Heart left ventricle (tissue), 16 donors: ENCODE measurements around the gene MPRIP. TPM values are rescaled to one million over a fixed set of nuclear protein-coding genes. Genes with fewer than 3 reads are reported as not detected.

Source experiments
- ATAC-seq, 4 donors: fragments of 200-7000 bp; cut with Tn5 transposase; one replicate each; pipeline ENCODE4 v1.9.1; 2020 to 2022; ENCODE audit warnings: moderate library complexity in 4 of 4, mild to moderate bottlenecking in 3 of 4, moderate number of reproducible peaks in 1 of 4
- DNase-seq, 5 donors: peaks; one replicate each; pipeline ENCODE4 v3.0.0-alpha.2; 2020
- H3K27ac ChIP-seq, 12 donors: fragments of 200-600 bp; sonication (generic) in 4 of 12; one replicate each; pipeline versions ENCODE4 v1.5.0 to v1.8.0; 2016 to 2022; ENCODE audit warnings: mild to moderate bottlenecking in 2 of 12
- H3K27me3 ChIP-seq, 9 donors: fragments of 200-600 bp; sonication (generic) in 2 of 9; one replicate each; pipeline versions ENCODE4 v1.5.1 to v1.8.0; 2016 to 2022; ENCODE audit warnings: mild to moderate bottlenecking in 3 of 9
- H3K36me3 ChIP-seq, 9 donors: fragments of 200-600 bp; sonication (generic) in 2 of 9; one replicate each; pipeline versions ENCODE4 v1.5.0 to v1.8.0; 2018 to 2022; ENCODE audit warnings: mild to moderate bottlenecking in 2 of 9
- H3K4me1 ChIP-seq, 12 donors: fragments of 200-600 bp; sonication (generic) in 4 of 12; one replicate each; pipeline versions ENCODE4 v1.5.0 to v1.8.0; 2016 to 2022; ENCODE audit warnings: mild to moderate bottlenecking in 3 of 12
- H3K4me3 ChIP-seq, 12 donors: fragments of 200-600 bp; sonication (generic) in 4 of 12; one replicate each; pipeline versions ENCODE4 v1.5.0 to v1.8.0; 2017 to 2022; ENCODE audit warnings: mild to moderate bottlenecking in 9 of 12, moderate library complexity in 4 of 12
- H3K9me3 ChIP-seq, 12 donors: fragments of 200-600 bp; sonication (generic) in 4 of 12; one replicate each; pipeline versions ENCODE4 v1.5.0 to v1.8.0; 2016 to 2022; ENCODE audit warnings: mild to moderate bottlenecking in 1 of 12
- POLR2A ChIP-seq, 2 donors: fragments of 450-650 bp; IDR thresholded peaks; one replicate each; pipeline ENCODE4 v1.6.1; 2017; ENCODE audit warnings: antibody characterized with exemption in 2 of 2, mild to moderate bottlenecking in 2 of 2, moderate library complexity in 2 of 2
- WGBS, 4 donors: extraction: QIAGEN DNeasy Blood & Tissue Kit in 2 of 4; methylation state at CpG; one replicate each; pipeline versions ENCODE4 v1.1.5 to v1.1.7; 2013 to 2018; 5-methylcytosine and 5-hydroxymethylcytosine counted together
- intact Hi-C, 10 donors: fragments of 100-400 bp; cut with DNase I; formaldehyde crosslinking; loops; one replicate each; pipeline versions ENCODE4 v1.11.1 to v1.14.2; 2022
- polyA plus RNA-seq, 2 donors: library from polyadenylated mRNA; stranded (reverse); fragments of 200-250 nt; gene quantifications; one replicate each; pipeline ENCODE4 v1.2.3, GENCODE V29; 2013
- total RNA-seq, 9 donors: library from RNA; depleted of rRNA in 2 of 9; stranded (reverse); fragments of >200 nt in 2 of 9; fragmentation: NEBNext Ultra II Directional in 3 of 9; extraction: Animal tissue kit (Norgen Biotek cat#: 25700) in 3 of 9; gene quantifications; one replicate each; pipeline versions ENCODE4 v1.1.0 to v1.2.4, GENCODE V29; 2016 to 2023
- TF ChIP-seq, protein P1 (sequence below), 12 donors: fragments of 200-600 bp; sonication (generic) in 4 of 12; IDR thresholded peaks; one replicate each; pipeline versions ENCODE4 v1.5.0 to v1.8.0; 2018 to 2022; ENCODE audit warnings: antibody characterized with exemption in 12 of 12, mild to moderate bottlenecking in 5 of 12
- donor health status: ischemic (EF 13 %, LVEDD 7.1; RV severe dilation, severe dysfunction).
- donor health status: healthy with polysubstance abuse.
- donor health status: DM: no; HTN: yes; CAD: no.
- donor health status: DM: no; HTN: no; CAD: no.
- donor health status: ischemic (EF 25% LVEDD 6.9; RV normal size, moderate dysfunction).
- donor health status: ischemic (EF 25% LVEDD 5.7; RV mildly dilated, moderate dysfunction).
- donor health status: healthy.
- donor health status: DM: yes; HTN: yes; CAD: no.
- donor health status: ischemic (EF 35%, LVEDD 5.7; RV mildly dilated, moderate dysfunction).
- donor health status: nonischemic (EF 11% LVEDD 7.7; RV severe dilation, severe dysfunction).
- donor health status: DM: yes; HTN: yes; CAD: no.
- donor health status: PGD.
- donor health status: ischemic (EF 29% LVEDD 5.4; RV normal size, mild dysfunction).
- donor health status: nonischemic (EF 23%, LVEDD 6.1; RV moderate dilation, normal function).

MPRIP gene
- total and polyA plus RNA-seq, 11 donors: 131 to 686 (median 343) TPM

DNA sequence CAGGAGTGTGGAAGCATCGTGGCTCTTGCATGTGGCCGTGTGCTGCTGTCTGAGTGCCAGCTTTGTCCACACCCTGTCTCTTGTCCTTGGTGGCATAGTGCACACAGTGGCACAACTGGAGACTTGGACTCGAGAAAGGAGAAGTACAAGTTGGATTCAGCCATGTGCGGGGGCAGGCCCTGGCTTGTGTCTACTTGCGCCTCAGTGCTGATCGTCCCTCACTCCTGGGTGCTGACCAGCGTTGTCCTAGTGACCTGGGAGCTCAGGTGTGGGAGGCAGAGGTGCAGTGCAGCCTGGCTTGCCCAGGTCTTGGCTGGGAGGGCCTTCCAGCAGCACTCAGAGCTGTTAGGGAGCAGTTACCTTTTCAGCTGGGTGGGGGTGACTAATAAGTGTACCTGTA, 20.6 kb downstream of the MPRIP start:
- Histone ChIP-seq H3K4me3 (no peak overlapping the region), H3K4me1 (peaks cover 0 to 97% (median 79%) of the 10 kb centered on the region in 12 donors), H3K9me3 (no peaks in the 10 kb centered on the region), H3K27ac (peak overlapping the region in 3 of 12 donors; percentile 4 to 28 (median 26)), H3K36me3 (peaks cover 0 to 16% (median 0%) of the 10 kb centered on the region in 9 donors), H3K27me3 (no peaks in the 10 kb centered on the region)
- ATAC-seq (peak in 2 of 4 donors; percentile 4 to 5), DNase-seq (peak in 2 of 5 donors; percentile 26 to 60)
- 54 to 71% (median 63%) methylated on average over 6 to 7 of the region's 7 CpGs for WGBS, 4 donors
- no peak for TF ChIP-seq POLR2A (IDR thresholded peaks at IDR 0.05)
- TF ChIP-seq, protein P1, sequence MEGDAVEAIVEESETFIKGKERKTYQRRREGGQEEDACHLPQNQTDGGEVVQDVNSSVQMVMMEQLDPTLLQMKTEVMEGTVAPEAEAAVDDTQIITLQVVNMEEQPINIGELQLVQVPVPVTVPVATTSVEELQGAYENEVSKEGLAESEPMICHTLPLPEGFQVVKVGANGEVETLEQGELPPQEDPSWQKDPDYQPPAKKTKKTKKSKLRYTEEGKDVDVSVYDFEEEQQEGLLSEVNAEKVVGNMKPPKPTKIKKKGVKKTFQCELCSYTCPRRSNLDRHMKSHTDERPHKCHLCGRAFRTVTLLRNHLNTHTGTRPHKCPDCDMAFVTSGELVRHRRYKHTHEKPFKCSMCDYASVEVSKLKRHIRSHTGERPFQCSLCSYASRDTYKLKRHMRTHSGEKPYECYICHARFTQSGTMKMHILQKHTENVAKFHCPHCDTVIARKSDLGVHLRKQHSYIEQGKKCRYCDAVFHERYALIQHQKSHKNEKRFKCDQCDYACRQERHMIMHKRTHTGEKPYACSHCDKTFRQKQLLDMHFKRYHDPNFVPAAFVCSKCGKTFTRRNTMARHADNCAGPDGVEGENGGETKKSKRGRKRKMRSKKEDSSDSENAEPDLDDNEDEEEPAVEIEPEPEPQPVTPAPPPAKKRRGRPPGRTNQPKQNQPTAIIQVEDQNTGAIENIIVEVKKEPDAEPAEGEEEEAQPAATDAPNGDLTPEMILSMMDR (IDR thresholded peaks at IDR 0.05): no peak
- intact Hi-C loops: loop anchor here in 1 of 10 donors (5.0 kb wide), 1 partner anchor 34 kb away; no protein-coding TSS in a partner anchor

DNA sequence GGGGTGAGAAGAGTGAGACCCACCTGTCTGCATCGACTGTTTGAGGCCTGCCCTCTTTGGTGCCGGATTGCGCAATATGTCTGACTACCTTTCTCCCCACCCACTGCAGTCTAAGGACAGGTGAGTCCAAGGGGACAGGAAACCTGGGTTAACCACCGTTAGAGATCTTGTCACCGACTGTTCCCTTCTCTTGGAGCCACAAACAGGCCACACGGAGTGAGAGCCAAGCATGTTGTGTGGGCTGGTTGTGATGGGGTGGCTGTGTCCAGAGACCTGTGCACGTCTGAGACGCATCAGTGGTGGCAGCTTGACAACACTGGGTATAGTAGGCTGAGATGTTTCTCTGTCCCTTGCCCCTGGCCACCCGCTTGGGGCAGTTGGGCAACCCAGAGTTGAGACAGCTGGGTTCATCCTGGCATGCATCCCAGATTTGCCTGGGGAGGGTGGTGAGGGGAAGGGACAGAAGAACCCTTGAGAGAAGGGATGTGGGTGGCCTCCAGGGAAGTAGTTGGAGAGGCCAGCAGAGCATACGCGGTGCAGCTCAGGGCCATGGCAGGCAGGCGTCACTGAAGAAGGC, 21.4 kb downstream of the MPRIP start:
- TF ChIP-seq POLR2A (IDR thresholded peaks at IDR 0.05): no peak
- TF ChIP-seq, protein P1 (IDR thresholded peaks at IDR 0.05): no peak
- ATAC-seq (peak; percentile 33 to 70 (median 60)), DNase-seq (peak; percentile 58 to 83 (median 80))
- H3K27ac ChIP-seq: peak overlapping the region in 6 of 12 donors; percentile 4 to 26 (median 9)
- no peaks in the 10 kb centered on the region for H3K9me3 ChIP-seq
- intact Hi-C loops: loop anchor here in 1 of 10 donors (5.0 kb wide), 1 partner anchor 34 kb away; no protein-coding TSS in a partner anchor
- H3K36me3 ChIP-seq: peaks cover 0 to 9% (median 0%) of the 10 kb centered on the region in 9 donors
- H3K27me3 ChIP-seq: no peaks in the 10 kb centered on the region
- H3K4me3 ChIP-seq: no peak overlapping the region
- WGBS, 4 donors: 59 to 66% (median 63%) methylated on average over 9 to 12 of the region's 12 CpGs
- H3K4me1 ChIP-seq: peaks cover 0 to 94% (median 71%) of the 10 kb centered on the region in 12 donors

DNA sequence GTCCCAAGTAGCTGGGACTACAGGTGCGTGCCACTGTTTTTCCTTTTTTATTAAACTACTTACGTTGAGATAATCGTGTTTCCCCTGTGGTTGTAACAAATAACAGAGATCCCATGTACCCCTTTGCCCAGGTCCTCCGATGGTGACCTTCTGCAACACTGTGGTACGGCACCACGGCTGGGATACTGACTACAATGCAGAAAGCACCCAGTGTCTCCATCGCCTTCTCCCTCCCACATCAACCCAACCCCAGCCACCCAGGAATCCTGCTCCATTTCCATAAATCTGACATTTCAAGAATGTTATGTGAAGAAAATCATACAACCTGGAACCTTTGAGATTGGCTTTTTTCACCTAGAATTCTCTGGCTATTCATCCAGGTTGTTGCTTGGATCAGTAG, 22.1 kb downstream of the MPRIP start:
- TF ChIP-seq, protein P1 (IDR thresholded peaks at IDR 0.05): no peak
- TF ChIP-seq POLR2A (IDR thresholded peaks at IDR 0.05): no peak
- Histone ChIP-seq H3K4me1 (peaks cover 0 to 88% (median 65%) of the 10 kb centered on the region in 12 donors), H3K36me3 (peaks cover 0 to 6% (median 0%) of the 10 kb centered on the region in 9 donors), H3K27me3 (no peaks in the 10 kb centered on the region), H3K27ac (peak overlapping the region in 1 of 12 donors; percentile 31), H3K9me3 (no peaks in the 10 kb centered on the region), H3K4me3 (no peak overlapping the region)
- peak in 2 of 5 donors; percentile 19 to 24 for DNase-seq
- intact Hi-C loops: loop anchor here in 1 of 10 donors (5.0 kb wide), 1 partner anchor 33 kb away; no protein-coding TSS in a partner anchor
- no peak for ATAC-seq
- WGBS, 4 donors: 80 to 90% (median 86%) methylated on average over 7 of the region's 7 CpGs

DNA sequence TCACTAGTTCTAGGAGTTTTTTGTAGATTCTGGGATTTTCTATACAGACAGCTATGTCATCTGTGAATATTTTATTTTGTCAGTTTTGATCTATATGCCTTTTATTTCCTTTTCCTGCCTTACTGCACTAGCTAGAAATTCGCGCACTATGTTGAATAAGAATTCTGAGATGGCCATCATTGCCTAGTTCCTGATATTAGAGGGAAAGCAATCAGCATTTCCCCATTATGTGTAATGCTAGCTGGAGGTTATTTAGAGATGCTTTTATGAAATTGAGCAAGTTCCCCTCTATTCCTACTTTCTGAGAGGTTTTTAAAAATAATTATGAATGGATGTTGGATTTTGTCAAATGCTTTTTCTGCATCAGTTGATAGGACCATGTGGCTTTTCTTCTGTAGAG, 23.8 kb downstream of the MPRIP start:
- no peak for ATAC-seq
- peaks cover 0 to 9% (median 0%) of the 10 kb centered on the region in 12 donors for H3K9me3 ChIP-seq
- H3K4me3 ChIP-seq: no peak overlapping the region
- no peak overlapping the region for H3K27ac ChIP-seq
- H3K27me3 ChIP-seq: no peaks in the 10 kb centered on the region
- intact Hi-C loops: no loop called here
- 72 to 78% (median 75%) methylated on average over 2 of the region's 2 CpGs for WGBS, 4 donors
- peaks cover 0 to 81% (median 52%) of the 10 kb centered on the region in 12 donors for H3K4me1 ChIP-seq
- DNase-seq: no peak
- TF ChIP-seq, protein P1 (IDR thresholded peaks at IDR 0.05): no peak
- TF ChIP-seq POLR2A (IDR thresholded peaks at IDR 0.05): no peak
- no peaks in the 10 kb centered on the region for H3K36me3 ChIP-seq
